Measurements from ENCODE around the gene CPZ. TPM values are rescaled to one million over a fixed set of nuclear protein-coding genes. Genes with fewer than 3 reads are reported as not detected.

The CPZ gene
- total RNA-seq, 1 donor from 2014 or later = 0.27 TPM

GRCh38 chr4:8553991-8554405 is 38.6 kb upstream of the CPZ start:
- no peak overlapping the region for H3K27ac ChIP-seq (replicated peaks)
- no peak for TF ChIP-seq CTCF (IDR thresholded peaks at IDR 0.05; ENCODE audit: borderline replicate concordance)
- intact Hi-C loops (cut with micrococcal nuclease) = no loop called here

GRCh38 chr4:8554555-8555100 is 37.9 kb upstream of the CPZ start:
- no peak for DNase-seq
- peaks cover 76% of the 10 kb centered on the region for H3K27me3 ChIP-seq (ENCODE audit: low read depth)
- intact Hi-C loops (cut with micrococcal nuclease) = no loop called here

More at GRCh38 chr4:8553991-8554405, 38.6 kb upstream of the CPZ start:
- Histone ChIP-seq H3K27me3 (ENCODE audit: low read depth) (peaks cover 69% of the 10 kb centered on the region), H3K36me3 (no peaks in the 10 kb centered on the region), H3K9me3 (replicated peaks) (peaks cover 4% of the 10 kb centered on the region), H3K4me3 (no peak overlapping the region), H3K4me1 (no peaks in the 10 kb centered on the region)
- DNase-seq = no peak

GRCh38 chr4:8555716-8556115 is 36.8 kb upstream of the CPZ start:
- Histone ChIP-seq H3K9me3 (replicated peaks) (peaks cover 4% of the 10 kb centered on the region), H3K27me3 (ENCODE audit: low read depth) (peaks cover 87% of the 10 kb centered on the region), H3K36me3 (no peaks in the 10 kb centered on the region), H3K4me3 (no peak overlapping the region), H3K4me1 (no peaks in the 10 kb centered on the region), H3K27ac (replicated peaks) (no peak overlapping the region)
- DNase-seq = no peak
- intact Hi-C loops (cut with micrococcal nuclease) = no loop called here
- TF ChIP-seq CTCF (IDR thresholded peaks at IDR 0.05; ENCODE audit: borderline replicate concordance) = no peak

More at GRCh38 chr4:8554555-8555100, 37.9 kb upstream of the CPZ start:
- Histone ChIP-seq H3K4me1 (no peaks in the 10 kb centered on the region), H3K4me3 (no peak overlapping the region), H3K27ac (replicated peaks) (no peak overlapping the region), H3K36me3 (no peaks in the 10 kb centered on the region), H3K9me3 (replicated peaks) (peaks cover 4% of the 10 kb centered on the region)
- TF ChIP-seq CTCF (IDR thresholded peaks at IDR 0.05; ENCODE audit: borderline replicate concordance) = no peak

- peaks cover 2% of the 10 kb centered on the region for H3K9me3 ChIP-seq (replicated peaks)
- TF ChIP-seq CTCF (IDR thresholded peaks at IDR 0.05; ENCODE audit: borderline replicate concordance) = no peak
- H3K27me3 ChIP-seq (ENCODE audit: low read depth) = peaks cover 92% of the 10 kb centered on the region
- H3K36me3 ChIP-seq = no peaks in the 10 kb centered on the region
- DNase-seq = no peak
- intact Hi-C loops (cut with micrococcal nuclease) = no loop called here
- H3K4me3 ChIP-seq = no peak overlapping the region
- no peak overlapping the region for H3K27ac ChIP-seq (replicated peaks)
- H3K4me1 ChIP-seq = no peaks in the 10 kb centered on the region
These were observed 36.0 kb upstream of the CPZ start for GRCh38 chr4:8556341-8557150.

DNA sequence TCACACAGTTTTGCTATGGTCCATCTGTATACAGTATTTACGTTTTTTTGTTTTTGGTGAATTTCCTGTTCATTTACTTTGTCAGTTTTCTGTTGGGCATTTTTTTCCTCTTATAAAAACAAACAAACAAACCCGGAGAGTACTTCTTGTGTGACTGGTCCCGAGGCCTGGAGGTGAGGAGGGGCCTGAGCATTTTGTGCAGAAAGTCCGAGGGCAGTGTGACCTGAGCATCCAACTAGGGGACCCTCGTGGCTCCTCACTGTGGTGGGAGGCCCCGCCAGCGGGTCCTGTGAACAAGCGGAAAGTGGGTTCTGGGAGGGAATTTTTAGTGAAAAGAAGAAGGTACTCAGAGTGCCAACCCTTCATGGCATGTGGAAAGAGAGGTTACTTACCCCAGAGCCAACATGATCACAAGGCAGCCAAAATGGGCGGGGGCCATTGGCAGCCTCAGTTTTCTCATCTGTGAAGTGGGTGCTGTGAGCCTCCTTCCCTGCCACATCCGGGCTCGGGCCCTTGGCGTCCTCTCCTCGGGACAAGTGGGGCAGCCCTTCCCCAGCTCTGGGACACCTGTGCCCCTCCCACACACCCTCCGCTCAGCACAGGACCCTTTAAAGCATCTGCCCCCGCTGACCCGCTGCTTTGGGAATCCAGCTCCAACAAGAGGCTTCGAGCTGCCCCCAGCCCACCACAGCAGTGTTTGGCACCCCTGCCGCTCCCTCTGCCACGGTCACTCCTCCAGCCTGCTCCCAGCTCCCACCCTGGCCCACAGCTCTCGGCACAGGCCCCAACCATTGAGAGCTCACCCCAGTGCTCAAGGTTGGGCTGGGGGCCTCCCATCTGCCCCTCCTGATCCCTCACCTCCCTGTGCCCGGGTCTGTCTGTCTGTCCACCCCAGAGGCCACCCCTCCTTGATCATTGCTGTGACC is 35.2 kb upstream of the CPZ start:
- no peaks in the 10 kb centered on the region for H3K36me3 ChIP-seq
- no peak for TF ChIP-seq CTCF (IDR thresholded peaks at IDR 0.05; ENCODE audit: borderline replicate concordance)
- peaks cover 86% of the 10 kb centered on the region for H3K27me3 ChIP-seq (ENCODE audit: low read depth)
- no peak for DNase-seq
- no peak overlapping the region for H3K4me3 ChIP-seq
- no peak overlapping the region for H3K27ac ChIP-seq (replicated peaks)
- H3K4me1 ChIP-seq = no peaks in the 10 kb centered on the region
- intact Hi-C loops (cut with micrococcal nuclease) = no loop called here
- no peaks in the 10 kb centered on the region for H3K9me3 ChIP-seq (replicated peaks)

Data from left ventricle myocardium inferior (tissue), 1 donor.